Neural progenitor cell (in vitro differentiated cells): Measurements from ENCODE around the gene RRN3. TPM values are rescaled to one million over a fixed set of nuclear protein-coding genes. Genes with fewer than 3 reads are reported as not detected.
"Not testable (repeated sequence)": the region's sequence is repeated elsewhere in the genome, so short reads cannot be mapped to it uniquely, and the experiment has no call there.

Experiments used
- DNase-seq: peaks from one replicate; pipeline ENCODE4 v3.0.0-alpha.2; 2016; ENCODE audit warnings: low spot score
- H2AFZ ChIP-seq: fragments of 200-600 bp; sonication (generic); replicated peaks from 2 replicates; pipeline ENCODE4 v1.6.1; 2016; ENCODE audit warnings: antibody characterized with exemption
- H3F3A ChIP-seq: fragments of 200-600 bp; sonication (generic); 2 replicates; pipeline ENCODE4 v1.6.1; 2016; ENCODE audit warnings: antibody characterized with exemption, low read depth
- H3K27ac ChIP-seq: fragments of 200-600 bp; sonication (generic); 2 replicates; pipeline ENCODE4 v1.5.1; 2016; ENCODE audit warnings: mild to moderate bottlenecking
- H3K27me3 ChIP-seq: fragments of 200-600 bp; sonication (generic); 2 replicates; pipeline ENCODE4 v1.6.1; 2016; ENCODE audit warnings: mild to moderate bottlenecking, moderate library complexity
- H3K36me3 ChIP-seq: fragments of 200-600 bp; sonication (generic); 2 replicates; pipeline ENCODE4 v1.5.1; 2016
- H3K4me1 ChIP-seq: fragments of 200-600 bp; sonication (generic); 2 replicates; pipeline ENCODE4 v1.6.1; 2016; ENCODE audit warnings: mixed run types
- H3K4me2 ChIP-seq: fragments of 200-600 bp; sonication (generic); 2 replicates; pipeline ENCODE4 v1.6.1; 2016
- H3K4me3 ChIP-seq: fragments of 200-600 bp; sonication (generic); 2 replicates; pipeline ENCODE4 v1.5.1; 2016
- H3K79me2 ChIP-seq: fragments of 200-600 bp; sonication (generic); 2 replicates; pipeline ENCODE4 v1.6.1; 2016; ENCODE audit warnings: low read depth
- H3K9ac ChIP-seq: fragments of 200-600 bp; sonication (generic); 2 replicates; pipeline ENCODE4 v1.6.1; 2016
- H3K9me3 ChIP-seq: fragments of 200-600 bp; sonication (generic); 2 replicates; pipeline ENCODE4 v1.5.1; 2016; ENCODE audit warnings: low read depth
- H4K20me1 ChIP-seq: fragments of 200-600 bp; sonication (generic); 2 replicates; pipeline ENCODE4 v1.6.1; 2016; ENCODE audit warnings: low read depth
- H3K27ac Mint-ChIP-seq: 3 replicates; pipeline ENCODE4 v1.8.0; 2021; ENCODE audit warnings: mixed read lengths
- H3K27me3 Mint-ChIP-seq: 2 replicates; pipeline ENCODE4 v1.8.0; 2022; ENCODE audit warnings: low read depth, mild to moderate bottlenecking, inconsistent platforms, moderate library complexity, mixed read lengths; ENCODE audit not compliant: insufficient read depth
- H3K36me3 Mint-ChIP-seq: 3 replicates; pipeline ENCODE4 v1.8.0; 2021; ENCODE audit warnings: mixed read lengths
- H3K4me1 Mint-ChIP-seq: 3 replicates; pipeline ENCODE4 v1.8.0; 2021; ENCODE audit warnings: mixed read lengths
- H3K4me3 Mint-ChIP-seq: 3 replicates; pipeline ENCODE4 v1.8.0; 2021; ENCODE audit warnings: mild to moderate bottlenecking, moderate library complexity, mixed read lengths
- H3K9me3 Mint-ChIP-seq: 3 replicates; pipeline ENCODE4 v1.8.0; 2020; ENCODE audit warnings: mixed read lengths
- CTCF ChIP-seq: fragments of 200-600 bp; sonication (generic); IDR thresholded peaks from 2 replicates; pipeline ENCODE4 v1.5.1; 2017; ENCODE audit warnings: antibody characterized with exemption, mild to moderate bottlenecking
- EZH2 ChIP-seq: fragments of 200-600 bp; sonication (generic); IDR thresholded peaks from 2 replicates; pipeline ENCODE4 v1.6.1; 2017; ENCODE audit warnings: antibody characterized with exemption, mild to moderate bottlenecking, moderate library complexity
- EZH2phosphoT487 ChIP-seq: fragments of 200-600 bp; sonication (generic); IDR thresholded peaks from 2 replicates; pipeline ENCODE4 v1.6.1; 2017; ENCODE audit warnings: antibody characterized with exemption
- total RNA-seq: library from RNA; depleted of rRNA; stranded (reverse); fragments of >200 nt; gene quantifications from 2 replicates; pipeline ENCODE4 v1.2.3, GENCODE V29; 2015; ENCODE audit warnings: low replicate concordance

The RRN3 gene
- total RNA-seq, 1 donor from 2014 or later, result 39.1 TPM

- Histone ChIP-seq H3K4me1 (peaks cover 14% of the 10 kb centered on the region), H3K4me3 (no peak overlapping the region), H3K79me2 (peaks cover 42% of the 10 kb centered on the region), H3K27me3 (no peaks in the 10 kb centered on the region), H2AFZ (no peak overlapping the region), H3K27ac (no peak overlapping the region), H4K20me1 (peaks cover 28% of the 10 kb centered on the region), H3F3A (no peaks in the 10 kb centered on the region), H3K9ac (no peak overlapping the region), H3K36me3 (no peaks in the 10 kb centered on the region), H3K9me3 (no peaks in the 10 kb centered on the region), H3K4me2 (no peak overlapping the region)
- Mint-ChIP-seq H3K4me3 (no peak overlapping the region), H3K36me3 (no peaks in the 10 kb centered on the region), H3K4me1 (peaks cover 11% of the 10 kb centered on the region), H3K27me3 (peaks cover 2% of the 10 kb centered on the region), H3K9me3 (no peaks in the 10 kb centered on the region), H3K27ac (no peak overlapping the region)
- DNase-seq, result no peak
- TF ChIP-seq EZH2phosphoT487, result no peak
- no peak for TF ChIP-seq CTCF
- TF ChIP-seq EZH2, result no peak
Observed at GRCh38 chr16:15141586-15141985, 47.5 kb upstream of the RRN3 start.

DNA sequence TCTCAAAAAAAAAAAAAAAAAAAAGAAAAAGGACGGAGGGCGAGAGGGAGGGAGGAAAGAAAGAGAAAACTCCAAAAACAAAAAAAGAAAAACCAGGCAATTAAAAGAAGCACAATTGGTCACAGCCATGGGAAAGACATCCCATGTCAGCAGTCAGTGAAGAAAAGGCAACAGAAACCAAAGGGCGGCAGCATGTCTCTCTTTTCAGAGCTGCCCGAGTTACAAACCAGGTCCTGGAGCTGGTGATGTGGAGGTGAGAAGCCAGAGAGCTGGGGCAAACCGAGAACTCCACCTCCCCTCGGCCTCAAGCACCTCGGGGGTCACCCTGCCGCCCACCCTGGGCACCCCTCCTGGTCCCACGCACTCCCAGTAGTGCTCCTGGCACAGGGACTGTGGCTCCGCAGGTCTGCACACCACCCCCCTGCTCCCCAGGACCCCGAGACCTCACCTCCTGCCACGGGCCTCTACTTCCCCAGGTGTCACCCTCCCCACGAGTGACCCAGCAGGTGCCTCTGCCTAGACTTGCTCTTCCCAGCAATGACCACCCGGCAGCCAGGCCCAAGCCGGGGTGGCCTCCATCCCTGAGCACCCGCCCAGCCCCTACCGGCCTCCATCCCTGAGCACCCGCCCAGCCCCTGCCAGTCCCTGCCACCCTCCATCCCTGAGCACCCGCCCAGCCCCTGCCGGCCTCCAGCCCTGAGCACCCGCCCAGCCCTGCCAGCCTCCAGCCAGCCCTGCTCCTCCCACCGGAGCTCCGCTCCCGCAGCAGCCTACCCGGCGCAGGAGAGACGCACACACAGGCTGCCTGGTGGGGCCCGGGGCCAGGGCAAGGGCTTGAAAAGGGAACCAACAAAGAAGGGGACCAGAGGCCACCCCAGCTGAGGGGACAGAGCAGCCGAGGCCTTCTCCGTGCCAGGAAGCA lies 46.6 kb upstream of the RRN3 start:
- not testable (repeated sequence) for H3K27ac Mint-ChIP-seq, H3K4me2 ChIP-seq, H3K36me3 Mint-ChIP-seq, H2AFZ ChIP-seq, H3K4me1 Mint-ChIP-seq, H3F3A ChIP-seq, H3K27ac ChIP-seq, H3K4me3 Mint-ChIP-seq, H3K27me3 Mint-ChIP-seq, H3K9me3 Mint-ChIP-seq, DNase-seq, H3K36me3 ChIP-seq, H3K4me3 ChIP-seq, H3K9ac ChIP-seq, H3K27me3 ChIP-seq, H3K9me3 ChIP-seq
- peaks cover 22% of the 10 kb centered on the region for H4K20me1 ChIP-seq
- peaks cover 14% of the 10 kb centered on the region for H3K4me1 ChIP-seq
- peaks cover 34% of the 10 kb centered on the region for H3K79me2 ChIP-seq

GRCh38 chr16:15137514-15137913 lies 43.4 kb upstream of the RRN3 start:
- H4K20me1 ChIP-seq, H3K36me3 ChIP-seq, H3K27me3 ChIP-seq, H3K4me3 Mint-ChIP-seq, H3K4me1 ChIP-seq, H3K4me2 ChIP-seq, H3K27me3 Mint-ChIP-seq, H3K4me3 ChIP-seq, H3K36me3 Mint-ChIP-seq, H3K27ac Mint-ChIP-seq, H2AFZ ChIP-seq, H3K9me3 Mint-ChIP-seq, DNase-seq, H3F3A ChIP-seq, H3K4me1 Mint-ChIP-seq, H3K27ac ChIP-seq, H3K9ac ChIP-seq, H3K9me3 ChIP-seq: not testable (repeated sequence)
- H3K79me2 ChIP-seq, result peaks cover 12% of the 10 kb centered on the region

DNA sequence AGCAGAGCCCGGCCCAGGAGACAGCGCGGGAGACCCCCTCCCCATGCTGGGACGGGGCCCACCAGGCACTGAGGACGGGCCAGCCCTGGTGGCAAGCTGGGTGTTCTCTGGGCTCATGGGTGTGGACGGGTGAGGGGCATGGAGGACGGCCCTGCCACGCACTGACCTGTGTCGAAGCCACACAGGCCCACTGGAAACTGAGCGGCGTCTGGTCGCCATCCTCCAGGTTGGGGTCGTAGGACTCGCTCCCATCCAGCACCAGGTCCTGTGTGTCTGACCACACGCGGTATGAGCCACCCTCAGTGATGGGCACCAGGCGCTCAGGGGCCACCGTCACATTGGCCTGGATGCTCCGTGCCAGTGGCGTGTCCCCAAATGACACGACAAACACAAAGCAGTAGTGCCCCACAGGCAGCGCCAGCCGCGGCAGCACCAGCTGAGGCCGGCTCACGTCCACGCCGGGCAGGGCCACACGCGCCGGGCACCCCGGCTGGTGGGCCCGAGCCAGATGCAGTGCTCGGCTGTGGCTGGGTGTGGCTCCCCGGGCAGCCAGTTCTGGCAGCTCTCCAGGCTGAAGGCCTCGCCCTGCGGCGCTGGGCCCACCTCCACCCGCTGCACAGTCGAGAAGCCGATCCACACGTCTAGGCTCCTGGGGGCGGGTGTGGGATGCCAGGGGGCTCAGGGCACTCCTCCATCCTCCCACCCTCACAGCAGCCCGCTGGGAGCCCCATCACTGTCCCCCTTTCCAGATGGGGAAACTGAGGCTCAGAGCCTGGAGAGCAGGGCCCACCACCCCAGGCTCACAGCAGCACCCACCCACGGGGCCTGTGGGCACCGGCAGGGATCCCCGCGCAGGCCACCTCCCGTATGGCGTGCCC lies 41.6 kb upstream of the RRN3 start:
- not testable (repeated sequence) for H3K27ac Mint-ChIP-seq, H3K36me3 ChIP-seq, H3K27me3 Mint-ChIP-seq, H3K9me3 Mint-ChIP-seq, H3K4me2 ChIP-seq, H3K9ac ChIP-seq, H3F3A ChIP-seq, H2AFZ ChIP-seq, DNase-seq, H3K27ac ChIP-seq, H3K4me3 Mint-ChIP-seq, H3K9me3 ChIP-seq, H3K27me3 ChIP-seq, H3K4me1 ChIP-seq, H3K4me3 ChIP-seq, H4K20me1 ChIP-seq, H3K4me1 Mint-ChIP-seq, H3K36me3 Mint-ChIP-seq
- peaks cover 12% of the 10 kb centered on the region for H3K79me2 ChIP-seq

- H3K9ac ChIP-seq, H3K4me3 ChIP-seq, H3K36me3 ChIP-seq, DNase-seq, H4K20me1 ChIP-seq, H3K36me3 Mint-ChIP-seq, H3K4me1 Mint-ChIP-seq, H3K27me3 ChIP-seq, H3K27ac Mint-ChIP-seq, H3K9me3 Mint-ChIP-seq, H3K4me1 ChIP-seq, H3K27me3 Mint-ChIP-seq, H3K79me2 ChIP-seq, H3K9me3 ChIP-seq, H2AFZ ChIP-seq, H3F3A ChIP-seq, H3K4me2 ChIP-seq, H3K27ac ChIP-seq, H3K4me3 Mint-ChIP-seq: not testable (repeated sequence)
Observed at GRCh38 chr16:15134752-15135482, 40.8 kb upstream of the RRN3 start.

- H3K9me3 ChIP-seq, H3K27ac Mint-ChIP-seq, H3F3A ChIP-seq, H3K36me3 ChIP-seq, H3K4me1 ChIP-seq, H3K79me2 ChIP-seq, H3K4me3 ChIP-seq, H4K20me1 ChIP-seq, H3K4me3 Mint-ChIP-seq, H3K9ac ChIP-seq, H3K27me3 Mint-ChIP-seq, H3K27me3 ChIP-seq, H3K27ac ChIP-seq, H3K9me3 Mint-ChIP-seq, H3K4me2 ChIP-seq, DNase-seq, H3K4me1 Mint-ChIP-seq, H3K36me3 Mint-ChIP-seq, H2AFZ ChIP-seq: not testable (repeated sequence)
Observed at GRCh38 chr16:15133554-15133953, 39.5 kb upstream of the RRN3 start.
